HepG2 (cell line): ENCODE results near the gene LRRC51.

Experiments
- BHLHE40 ChIP-seq: IDR thresholded peaks from 2 replicates; pipeline ENCODE4 v1.6.1; 2011; ENCODE audit warnings: low read length, improper control_type of control experiment
- CTCF ChIP-seq: sonication (generic); formaldehyde crosslinking; IDR thresholded peaks from 2 replicates; pipeline ENCODE4 v1.5.0; 2020; ENCODE audit warnings: mild to moderate bottlenecking, missing genetic modification reagents, moderate library complexity
- HMG20B ChIP-seq: conservative IDR thresholded peaks from 2 replicates; pipeline ENCODE4 v1.6.1; 2016; ENCODE audit warnings: missing genetic modification reagents, missing compliant biosample characterization
- ISX ChIP-seq: sonication (generic); formaldehyde crosslinking; conservative IDR thresholded peaks from 2 replicates; pipeline ENCODE4 v1.5.0; 2020; ENCODE audit warnings: missing genetic modification reagents
- NFRKB ChIP-seq: fragments of 450-650 bp; IDR thresholded peaks from 2 replicates; pipeline ENCODE4 v1.6.1; 2017
- RAD51 ChIP-seq: fragments of 450-650 bp; IDR thresholded peaks from 2 replicates; pipeline ENCODE4 v1.6.1; 2016; ENCODE audit warnings: borderline replicate concordance
- REST ChIP-seq, 2 experiments: IDR thresholded peaks; 2 replicates each; pipeline ENCODE4 v1.6.1; 2011 to 2012; ENCODE audit warnings: low read length in 2 of 2, borderline replicate concordance in 1 of 2, low read depth in 1 of 2, mild to moderate bottlenecking in 1 of 2, moderate library complexity in 1 of 2
- STAT5B ChIP-seq: sonication (generic); formaldehyde crosslinking; IDR thresholded peaks from 2 replicates; pipeline ENCODE4 v1.4.0; 2020; ENCODE audit warnings: missing genetic modification reagents
- TAF1 ChIP-seq: sonication (generic); formaldehyde crosslinking; IDR thresholded peaks from 2 replicates; pipeline ENCODE4 v1.4.0; 2020; ENCODE audit warnings: missing genetic modification reagents
- USF2 ChIP-seq, 2 experiments: sonication (generic) in 1 of 2; formaldehyde crosslinking in 1 of 2; IDR thresholded peaks; 2 replicates each; pipeline versions ENCODE4 v1.5.1 to v1.6.1; 2011 to 2020; ENCODE audit warnings: borderline replicate concordance in 1 of 2, low read depth in 1 of 2, low read length in 1 of 2, mild to moderate bottlenecking in 1 of 2, missing genetic modification reagents in 1 of 2, moderate library complexity in 1 of 2
- ZNF292 ChIP-seq: sonication (generic); formaldehyde crosslinking; IDR thresholded peaks from 2 replicates; pipeline ENCODE4 v1.8.1; 2022; ENCODE audit warnings: mild to moderate bottlenecking, low read depth, missing genetic modification reagents, borderline replicate concordance
- ZNF451 ChIP-seq: sonication (generic); formaldehyde crosslinking; IDR thresholded peaks from 2 replicates; pipeline ENCODE4 v1.5.0; 2020; ENCODE audit warnings: mild to moderate bottlenecking, missing genetic modification reagents

GRCh38 chr11:72112143-72112977 lies 31.7 kb downstream of the LRRC51 start, which contains the start of gene ANAPC15:
- no peak for TF ChIP-seq RAD51
- no peak for TF ChIP-seq ZNF451 (CRISPR knock-in tag)
- TF ChIP-seq HMG20B (CRISPR knock-in tag), result no peak
- 0 out of 2 replicates have a peak, but pooled peaks have one; percentile 10 for TF ChIP-seq ZNF292
- TF ChIP-seq REST (IDR thresholded peaks at IDR 0.05; ENCODE audit: borderline replicate concordance in 1 of 2, low read depth in 1 of 2, low read length in 2 of 2), result peak in 1 of 2 experiments; percentile 47; a peak in 1 of 4 replicates
- TF ChIP-seq TAF1, result peak; percentile 62; the same call in 1 of the 2 replicates
- no peak for TF ChIP-seq BHLHE40
- no peak; the same call in 1 of the 2 replicates for TF ChIP-seq ISX (CRISPR knock-in tag)
- no peak for TF ChIP-seq CTCF (CRISPR knock-in tag)
- TF ChIP-seq NFRKB, result no peak
- TF ChIP-seq USF2 (IDR thresholded peaks at IDR 0.05; ENCODE audit: low read depth, low read length), result no peak; the same call in 1 of the 2 replicates
- TF ChIP-seq USF2 (CRISPR knock-in tag; IDR thresholded peaks at IDR 0.05; ENCODE audit: borderline replicate concordance), result peak; percentile 66; the same call in 1 of the 2 replicates
- no peak for TF ChIP-seq STAT5B (CRISPR knock-in tag)
